H1 (cell line): ENCODE results near the gene TXNRD3. TPM values are rescaled to one million over a fixed set of nuclear protein-coding genes. Genes with fewer than 3 reads are reported as not detected.
A peak's percentile ranks its signal among the peaks of the same experiment; 100 is the strongest.

Experiments used
- BACH1 ChIP-seq: IDR thresholded peaks from 2 replicates; pipeline ENCODE4 v1.6.1; 2012; ENCODE audit warnings: low read length, improper control_type of control experiment
- BCL11A ChIP-seq, 2 experiments: IDR thresholded peaks; one replicate each; pipeline ENCODE4 v1.6.1; 2011; ENCODE audit warnings: low read depth in 2 of 2, low read length in 2 of 2, mild to moderate bottlenecking in 2 of 2
- FOSL1 ChIP-seq: IDR thresholded peaks from 2 replicates; pipeline ENCODE4 v1.6.1; 2011; ENCODE audit warnings: mild to moderate bottlenecking, low read depth, low read length, moderate library complexity; ENCODE audit not compliant: insufficient read depth
- NRF1 ChIP-seq: IDR thresholded peaks from 2 replicates; pipeline ENCODE4 v1.6.1; 2011; ENCODE audit warnings: mild to moderate bottlenecking, low read depth, low read length, improper control_type of control experiment
- SIX5 ChIP-seq: IDR thresholded peaks from 2 replicates; pipeline ENCODE4 v1.6.1; 2011; ENCODE audit warnings: mild to moderate bottlenecking, low read depth, low read length
- SP4 ChIP-seq: IDR thresholded peaks from 2 replicates; pipeline ENCODE4 v1.6.1; 2012; ENCODE audit warnings: low read length, inconsistent platforms
- polyA plus RNA-seq, 7 experiments: library from polyadenylated mRNA; depleted of rRNA in 3 of 7; stranded (reverse) in 5 of 7; unstranded in 2 of 7; fragments of >200 nt in 5 of 7; fragments of 200-250 nt in 2 of 7; gene quantifications; 1 replicate in 5 of 7; 2 replicates in 1 of 7; 4 replicates in 1 of 7; pipeline versions ENCODE4 v1.2.1 to v1.2.3, GENCODE V29; 2011 to 2013; ENCODE audit warnings: missing spikeins in 2 of 7, mixed read lengths in 2 of 7
- total RNA-seq: library from RNA; stranded (reverse); fragmentation: NEBNext Ultra II Directional; extraction: Animal tissue kit (Norgen Biotek cat#: 25700); gene quantifications from 2 replicates; pipeline ENCODE4 v1.2.1, GENCODE V29; 2021
- TF ChIP-seq, protein P1 (sequence below): fragments of 300-600 bp; sonication (generic); IDR thresholded peaks from 2 replicates; pipeline ENCODE4 v1.7.1; 2012; ENCODE audit warnings: low read length, moderate library complexity, mild to moderate bottlenecking, inconsistent platforms; ENCODE audit not compliant: insufficient replicate concordance

TXNRD3 gene
- total and polyA plus RNA-seq, 2 of the 8 experiments (the other 6 are each of a cell fraction or from before 2014, with no cell fraction given), result 3.4 to 4.3 TPM

DNA sequence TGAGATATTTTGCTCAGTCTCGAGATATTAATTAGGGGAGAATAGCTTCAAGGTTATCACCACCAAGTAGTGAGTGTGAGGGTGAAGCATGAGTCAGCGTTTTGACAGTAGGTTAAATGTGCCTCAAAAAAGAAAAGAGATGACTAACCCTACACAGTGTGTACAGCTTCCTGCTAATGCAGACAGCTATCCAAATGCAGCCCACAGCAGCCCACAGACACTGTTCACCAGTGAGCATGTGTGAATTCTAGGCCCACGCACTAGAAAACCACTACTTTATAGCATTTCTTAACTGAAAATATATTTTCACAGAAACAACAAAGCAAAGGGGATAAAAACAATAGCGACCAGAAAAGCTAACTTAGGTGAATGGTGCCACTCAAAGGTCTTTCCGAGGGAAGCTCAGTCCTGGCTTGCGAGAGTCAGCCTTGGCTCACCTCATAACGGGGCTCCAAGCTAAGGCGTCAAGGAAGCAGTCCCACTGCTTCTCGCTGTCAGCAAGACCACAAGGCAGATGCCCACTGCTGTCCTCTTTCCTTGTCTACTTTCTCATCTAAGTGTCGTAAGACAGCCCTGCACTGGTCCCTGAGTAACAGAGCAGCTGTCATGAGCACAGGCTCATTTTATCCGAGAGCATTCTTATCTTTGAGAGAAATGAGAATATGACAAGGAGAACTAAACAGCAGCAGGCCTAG, 47.6 kb downstream of the TXNRD3 start (continued):
- TF ChIP-seq, protein P1, sequence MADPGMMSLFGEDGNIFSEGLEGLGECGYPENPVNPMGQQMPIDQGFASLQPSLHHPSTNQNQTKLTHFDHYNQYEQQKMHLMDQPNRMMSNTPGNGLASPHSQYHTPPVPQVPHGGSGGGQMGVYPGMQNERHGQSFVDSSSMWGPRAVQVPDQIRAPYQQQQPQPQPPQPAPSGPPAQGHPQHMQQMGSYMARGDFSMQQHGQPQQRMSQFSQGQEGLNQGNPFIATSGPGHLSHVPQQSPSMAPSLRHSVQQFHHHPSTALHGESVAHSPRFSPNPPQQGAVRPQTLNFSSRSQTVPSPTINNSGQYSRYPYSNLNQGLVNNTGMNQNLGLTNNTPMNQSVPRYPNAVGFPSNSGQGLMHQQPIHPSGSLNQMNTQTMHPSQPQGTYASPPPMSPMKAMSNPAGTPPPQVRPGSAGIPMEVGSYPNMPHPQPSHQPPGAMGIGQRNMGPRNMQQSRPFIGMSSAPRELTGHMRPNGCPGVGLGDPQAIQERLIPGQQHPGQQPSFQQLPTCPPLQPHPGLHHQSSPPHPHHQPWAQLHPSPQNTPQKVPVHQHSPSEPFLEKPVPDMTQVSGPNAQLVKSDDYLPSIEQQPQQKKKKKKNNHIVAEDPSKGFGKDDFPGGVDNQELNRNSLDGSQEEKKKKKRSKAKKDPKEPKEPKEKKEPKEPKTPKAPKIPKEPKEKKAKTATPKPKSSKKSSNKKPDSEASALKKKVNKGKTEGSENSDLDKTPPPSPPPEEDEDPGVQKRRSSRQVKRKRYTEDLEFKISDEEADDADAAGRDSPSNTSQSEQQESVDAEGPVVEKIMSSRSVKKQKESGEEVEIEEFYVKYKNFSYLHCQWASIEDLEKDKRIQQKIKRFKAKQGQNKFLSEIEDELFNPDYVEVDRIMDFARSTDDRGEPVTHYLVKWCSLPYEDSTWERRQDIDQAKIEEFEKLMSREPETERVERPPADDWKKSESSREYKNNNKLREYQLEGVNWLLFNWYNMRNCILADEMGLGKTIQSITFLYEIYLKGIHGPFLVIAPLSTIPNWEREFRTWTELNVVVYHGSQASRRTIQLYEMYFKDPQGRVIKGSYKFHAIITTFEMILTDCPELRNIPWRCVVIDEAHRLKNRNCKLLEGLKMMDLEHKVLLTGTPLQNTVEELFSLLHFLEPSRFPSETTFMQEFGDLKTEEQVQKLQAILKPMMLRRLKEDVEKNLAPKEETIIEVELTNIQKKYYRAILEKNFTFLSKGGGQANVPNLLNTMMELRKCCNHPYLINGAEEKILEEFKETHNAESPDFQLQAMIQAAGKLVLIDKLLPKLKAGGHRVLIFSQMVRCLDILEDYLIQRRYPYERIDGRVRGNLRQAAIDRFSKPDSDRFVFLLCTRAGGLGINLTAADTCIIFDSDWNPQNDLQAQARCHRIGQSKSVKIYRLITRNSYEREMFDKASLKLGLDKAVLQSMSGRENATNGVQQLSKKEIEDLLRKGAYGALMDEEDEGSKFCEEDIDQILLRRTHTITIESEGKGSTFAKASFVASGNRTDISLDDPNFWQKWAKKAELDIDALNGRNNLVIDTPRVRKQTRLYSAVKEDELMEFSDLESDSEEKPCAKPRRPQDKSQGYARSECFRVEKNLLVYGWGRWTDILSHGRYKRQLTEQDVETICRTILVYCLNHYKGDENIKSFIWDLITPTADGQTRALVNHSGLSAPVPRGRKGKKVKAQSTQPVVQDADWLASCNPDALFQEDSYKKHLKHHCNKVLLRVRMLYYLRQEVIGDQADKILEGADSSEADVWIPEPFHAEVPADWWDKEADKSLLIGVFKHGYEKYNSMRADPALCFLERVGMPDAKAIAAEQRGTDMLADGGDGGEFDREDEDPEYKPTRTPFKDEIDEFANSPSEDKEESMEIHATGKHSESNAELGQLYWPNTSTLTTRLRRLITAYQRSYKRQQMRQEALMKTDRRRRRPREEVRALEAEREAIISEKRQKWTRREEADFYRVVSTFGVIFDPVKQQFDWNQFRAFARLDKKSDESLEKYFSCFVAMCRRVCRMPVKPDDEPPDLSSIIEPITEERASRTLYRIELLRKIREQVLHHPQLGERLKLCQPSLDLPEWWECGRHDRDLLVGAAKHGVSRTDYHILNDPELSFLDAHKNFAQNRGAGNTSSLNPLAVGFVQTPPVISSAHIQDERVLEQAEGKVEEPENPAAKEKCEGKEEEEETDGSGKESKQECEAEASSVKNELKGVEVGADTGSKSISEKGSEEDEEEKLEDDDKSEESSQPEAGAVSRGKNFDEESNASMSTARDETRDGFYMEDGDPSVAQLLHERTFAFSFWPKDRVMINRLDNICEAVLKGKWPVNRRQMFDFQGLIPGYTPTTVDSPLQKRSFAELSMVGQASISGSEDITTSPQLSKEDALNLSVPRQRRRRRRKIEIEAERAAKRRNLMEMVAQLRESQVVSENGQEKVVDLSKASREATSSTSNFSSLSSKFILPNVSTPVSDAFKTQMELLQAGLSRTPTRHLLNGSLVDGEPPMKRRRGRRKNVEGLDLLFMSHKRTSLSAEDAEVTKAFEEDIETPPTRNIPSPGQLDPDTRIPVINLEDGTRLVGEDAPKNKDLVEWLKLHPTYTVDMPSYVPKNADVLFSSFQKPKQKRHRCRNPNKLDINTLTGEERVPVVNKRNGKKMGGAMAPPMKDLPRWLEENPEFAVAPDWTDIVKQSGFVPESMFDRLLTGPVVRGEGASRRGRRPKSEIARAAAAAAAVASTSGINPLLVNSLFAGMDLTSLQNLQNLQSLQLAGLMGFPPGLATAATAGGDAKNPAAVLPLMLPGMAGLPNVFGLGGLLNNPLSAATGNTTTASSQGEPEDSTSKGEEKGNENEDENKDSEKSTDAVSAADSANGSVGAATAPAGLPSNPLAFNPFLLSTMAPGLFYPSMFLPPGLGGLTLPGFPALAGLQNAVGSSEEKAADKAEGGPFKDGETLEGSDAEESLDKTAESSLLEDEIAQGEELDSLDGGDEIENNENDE, result no peak
- no peak for TF ChIP-seq SP4
- TF ChIP-seq BCL11A (IDR thresholded peaks at IDR 0.05; ENCODE audit: low read depth in 2 of 2, low read length in 2 of 2), result no peak
- TF ChIP-seq FOSL1, result no peak
- TF ChIP-seq NRF1, result no peak
- TF ChIP-seq BACH1, result peak; percentile 63; the same call in 1 of the 2 replicates
- no peak for TF ChIP-seq SIX5
